HepG2 (cell line): ENCODE data around the gene HSDL2. TPM values are rescaled to one million over a fixed set of nuclear protein-coding genes. Genes with fewer than 3 reads are reported as not detected.

ENCODE experiments used
- ATAC-seq: fragments of 200-7000 bp; cut with Tn5 transposase; 3 replicates; pipeline ENCODE4 v1.9.1; 2020; ENCODE audit warnings: mild to moderate bottlenecking, moderate library complexity
- BruUV-seq: library from RNA; stranded (reverse); fragments of 400-500 nt; replicated peaks from 2 replicates; lab custom pipeline; 2021; lab: Mats Ljungman, UMichigan
- CTCF ChIA-PET: fragments of 300-600 bp; formaldehyde crosslinking; extraction: SDS; loops from one replicate; lab custom pipeline; 2021; ENCODE audit warnings: low total read pairs, inconsistent platforms, low intra/inter-chr PET ratio; lab: Yijun Ruan, JAX
- POLR2A ChIA-PET: fragments of 350-600 bp; sonication (Branson Sonifier 250); formaldehyde crosslinking; loops from one replicate; lab custom pipeline; 2020; ENCODE audit warnings: antibody characterized with exemption, inconsistent platforms; lab: Yijun Ruan, JAX
- DNase-seq: peaks from one replicate; pipeline ENCODE4 v3.0.0-alpha.2; 2015; ENCODE audit warnings: low spot score
- FAIRE-seq: peaks from 3 replicates; lab custom pipeline; 2011; peaks lifted over from hg19 to GRCh38; lab: Jason Lieb, UNC
- H2AFZ ChIP-seq: one replicate; pipeline ENCODE4 v1.6.1; 2011; ENCODE audit warnings: low read length, inconsistent platforms
- H3K27ac ChIP-seq: fragments of 300-600 bp; 3 replicates; pipeline ENCODE4 v1.8.0; 2011; ENCODE audit warnings: mixed run types, mild to moderate bottlenecking, mixed read lengths, low read length, inconsistent platforms; ENCODE audit not compliant: insufficient read depth; ENCODE audit errors: extremely low read length
- H3K27me3 ChIP-seq, 2 experiments: fragments of 200-600 bp in 1 of 2; 2 replicates in 1 of 2; 3 replicates in 1 of 2; pipeline versions ENCODE4 v1.6.0 to v1.8.0; 2011; ENCODE audit warnings: low read length in 2 of 2, mild to moderate bottlenecking in 2 of 2, moderate library complexity in 2 of 2, inconsistent platforms in 1 of 2; ENCODE audit not compliant: insufficient read depth in 2 of 2, control insufficient read depth in 1 of 2
- H3K36me3 ChIP-seq, 2 experiments: fragments of 200-600 bp in 1 of 2; replicated peaks in 1 of 2; 2 replicates in 1 of 2; 3 replicates in 1 of 2; pipeline versions ENCODE4 v1.5.1 to v1.8.0; 2011; ENCODE audit warnings: low read length in 2 of 2, inconsistent platforms in 1 of 2; ENCODE audit not compliant: insufficient read depth in 2 of 2, control insufficient read depth in 1 of 2
- H3K4me1 ChIP-seq: 2 replicates; pipeline ENCODE4 v1.5.1; 2012; ENCODE audit warnings: low read length, inconsistent platforms; ENCODE audit not compliant: insufficient read depth
- H3K4me2 ChIP-seq: 2 replicates; pipeline ENCODE4 v1.6.0; 2011; ENCODE audit warnings: low read depth, low read length, inconsistent platforms
- H3K4me3 ChIP-seq, 3 experiments: fragments of 200-600 bp in 1 of 3; sonication (generic), shearing (Covaris generic) in 1 of 3; replicated peaks in 1 of 3; 2 replicates each; pipeline ENCODE4 v1.5.1; 2011 to 2016; ENCODE audit warnings: low read length in 3 of 3, inconsistent platforms in 2 of 3, low read depth in 2 of 3, mild to moderate bottlenecking in 2 of 3, control low read depth in 1 of 3, mixed read lengths in 1 of 3; ENCODE audit not compliant: insufficient read depth in 1 of 3
- H3K79me2 ChIP-seq: one replicate; pipeline ENCODE4 v1.6.1; 2011; ENCODE audit warnings: low read length, inconsistent platforms; ENCODE audit not compliant: insufficient read depth
- H3K9ac ChIP-seq: 2 replicates; pipeline ENCODE4 v1.6.0; 2011; ENCODE audit warnings: mild to moderate bottlenecking, low read depth, low read length, inconsistent platforms; ENCODE audit not compliant: insufficient read depth
- H3K9me3 ChIP-seq: 2 replicates; pipeline ENCODE4 v1.5.1; 2012; ENCODE audit warnings: mild to moderate bottlenecking, low read length
- H4K20me1 ChIP-seq: 2 replicates; pipeline ENCODE4 v1.6.0; 2011; ENCODE audit warnings: inconsistent platforms, mild to moderate bottlenecking, low read length, moderate library complexity; ENCODE audit not compliant: insufficient read depth
- ZBTB38 ChIP-seq: sonication (generic); formaldehyde crosslinking; IDR thresholded peaks from 2 replicates; pipeline ENCODE4 v1.5.1; 2020; ENCODE audit warnings: mild to moderate bottlenecking, missing genetic modification reagents
- ZNF639 ChIP-seq: conservative IDR thresholded peaks from 2 replicates; pipeline ENCODE4 v1.6.1; 2018; ENCODE audit warnings: missing genetic modification reagents
- ZNF737 ChIP-seq: sonication (generic); formaldehyde crosslinking; IDR thresholded peaks from 2 replicates; pipeline ENCODE4 v1.5.0; 2020; ENCODE audit warnings: missing genetic modification reagents, mild to moderate bottlenecking, borderline replicate concordance
- ZNF770 ChIP-seq: sonication (generic); formaldehyde crosslinking; IDR thresholded peaks from 2 replicates; pipeline ENCODE4 v1.5.0; 2020; ENCODE audit warnings: mild to moderate bottlenecking, missing genetic modification reagents
- WGBS: methylation state at CpG from one replicate; pipeline ENCODE4 v1.1.6; 2017; ENCODE audit warnings: low lambda C conversion rate; 5-methylcytosine and 5-hydroxymethylcytosine counted together
- in situ Hi-C: cut with HindIII; loops from 2 replicates; pipeline ENCODE4 v1.10.0; 2017; ENCODE audit warnings: low pct_unique_long_range_greater_than_20kb; ENCODE audit not compliant: extremely low pct_ligation_motif_present
- intact Hi-C: fragments of 100-400 bp; cut with micrococcal nuclease; formaldehyde crosslinking; loops from one replicate; pipeline ENCODE4 v1.10.0; 2022; ENCODE audit not compliant: unreplicated experiment
- polyA plus RNA-seq, 8 experiments: library from polyadenylated mRNA; depleted of rRNA in 3 of 8; stranded (reverse) in 7 of 8; unstranded in 1 of 8; fragments of >200 nt; fragmentation: Illumina TruSeq in 4 of 8; extraction: Trizol in 4 of 8; gene quantifications; 2 replicates each; pipeline versions ENCODE4 v1.2.1 to v1.2.3, GENCODE V29; 2011 to 2016; ENCODE audit warnings: low read depth in 4 of 8, missing spikeins in 1 of 8, mixed read lengths in 1 of 8; ENCODE audit not compliant: insufficient read depth in 1 of 8
- total RNA-seq, 5 experiments: library from RNA; depleted of rRNA; stranded (reverse); fragments of >200 nt; fragmentation: Illumina TruSeq; extraction: Trizol; gene quantifications; 2 replicates each; pipeline ENCODE4 v1.2.3, GENCODE V29; 2016; ENCODE audit warnings: low read depth in 1 of 5
- TF ChIP-seq, protein P1 (sequence below): sonication (generic); formaldehyde crosslinking; IDR thresholded peaks from 2 replicates; pipeline ENCODE4 v1.4.0; 2020; ENCODE audit warnings: missing genetic modification reagents, low read depth, mild to moderate bottlenecking, borderline replicate concordance

HSDL2 gene
- total and polyA plus RNA-seq, 2 of the 13 experiments (the other 11 are each of a cell fraction or from before 2014, with no cell fraction given) = 55.3 to 80.2 TPM

DNA sequence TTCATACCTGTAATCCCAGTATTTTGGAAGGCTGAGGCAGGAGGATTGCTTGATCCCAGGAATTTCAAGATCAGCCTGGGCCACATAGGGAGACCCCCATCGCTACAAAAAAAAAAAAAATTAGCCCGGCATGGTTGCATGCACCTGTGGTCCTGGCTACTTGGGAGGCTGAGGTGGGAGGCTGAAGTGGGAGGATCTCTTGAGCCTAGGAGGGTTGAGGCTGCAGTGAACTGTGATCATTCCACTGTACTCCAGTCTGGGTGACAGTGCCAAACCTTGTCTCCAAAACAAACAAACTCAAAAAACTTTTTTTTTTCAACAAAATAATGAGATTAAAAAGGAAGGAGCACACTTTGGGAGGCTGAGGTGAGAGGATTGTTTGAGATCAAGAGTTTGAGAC, 120.9 kb downstream of the HSDL2 start:
- H3K79me2 ChIP-seq = peaks cover 90% of the 10 kb centered on the region
- peak; percentile 95 for TF ChIP-seq ZNF770
- TF ChIP-seq ZBTB38 (CRISPR knock-in tag) = no peak
- no peak overlapping the region for H3K9ac ChIP-seq
- H3K9me3 ChIP-seq = no peaks in the 10 kb centered on the region
- H3K36me3 ChIP-seq = peaks cover 0 to 1% of the 10 kb centered on the region in 2 experiments; a peak in 3 of 5 replicates
- WGBS = 97% methylated on average over 2 of the region's 2 CpGs
- peaks cover 77% of the 10 kb centered on the region for H3K4me1 ChIP-seq
- H3K27me3 ChIP-seq = no peaks in the 10 kb centered on the region
- H2AFZ ChIP-seq = no peak overlapping the region
- POLR2A ChIA-PET = no interaction called here
- no peak for ATAC-seq
- no TSS peak for BruUV-seq
- in situ Hi-C loops = no loop called here
- H3K4me2 ChIP-seq = no peak overlapping the region
- H3K27ac ChIP-seq = no peak overlapping the region
- CTCF ChIA-PET = no interaction called here
- no peak for DNase-seq
- no peak for FAIRE-seq
- H4K20me1 ChIP-seq = peaks cover 15% of the 10 kb centered on the region
- no peak overlapping the region for H3K4me3 ChIP-seq
- intact Hi-C loops = no loop called here

DNA sequence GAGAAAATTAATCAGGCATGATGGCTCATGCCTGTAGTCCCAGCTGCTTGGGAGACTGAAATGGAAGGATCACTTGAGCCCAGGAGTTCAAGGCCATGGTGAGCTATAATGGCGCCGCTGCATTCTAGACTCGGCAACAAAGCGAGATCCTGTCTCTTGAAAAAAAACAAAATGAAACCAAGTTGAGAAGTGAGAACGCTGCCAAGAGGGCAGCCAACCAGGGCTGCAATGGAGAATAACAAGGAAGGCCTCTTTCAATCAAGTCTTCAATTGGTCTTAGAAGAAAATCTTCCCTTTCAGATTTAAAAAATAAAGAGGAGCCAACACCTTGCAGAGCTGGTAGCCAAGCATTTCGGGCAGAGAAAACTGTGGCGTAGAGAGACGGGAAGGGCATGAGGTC, 121.4 kb downstream of the HSDL2 start:
- Histone ChIP-seq H3K4me3 (no peak overlapping the region), H3K79me2 (peaks cover 90% of the 10 kb centered on the region), H3K36me3 (peaks cover 0 to 1% of the 10 kb centered on the region in 2 experiments; a peak in 3 of 5 replicates), H3K4me1 (peaks cover 77% of the 10 kb centered on the region), H4K20me1 (peaks cover 13% of the 10 kb centered on the region), H3K27ac (no peak overlapping the region), H2AFZ (no peak overlapping the region), H3K9ac (no peak overlapping the region), H3K9me3 (no peaks in the 10 kb centered on the region), H3K27me3 (no peaks in the 10 kb centered on the region), H3K4me2 (no peak overlapping the region)
- FAIRE-seq = no peak
- in situ Hi-C loops (no loop called here), intact Hi-C loops (no loop called here)
- 96% methylated on average over 8 of the region's 8 CpGs for WGBS
- ChIA-PET CTCF (no interaction called here), POLR2A (no interaction called here)
- no peak for TF ChIP-seq ZNF639 (CRISPR knock-in tag)
- TF ChIP-seq, protein P1, sequence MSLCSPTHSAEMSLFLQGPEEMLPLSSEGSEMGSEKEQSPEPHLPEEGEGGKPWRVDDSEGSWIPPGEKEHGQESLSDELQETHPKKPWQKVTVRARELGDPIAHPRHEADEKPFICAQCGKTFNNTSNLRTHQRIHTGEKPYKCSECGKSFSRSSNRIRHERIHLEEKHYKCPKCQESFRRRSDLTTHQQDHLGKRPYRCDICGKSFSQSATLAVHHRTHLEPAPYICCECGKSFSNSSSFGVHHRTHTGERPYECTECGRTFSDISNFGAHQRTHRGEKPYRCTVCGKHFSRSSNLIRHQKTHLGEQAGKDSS (CRISPR knock-in tag) = no peak
- TF ChIP-seq ZNF737 = no peak
- no peak for ATAC-seq
- BruUV-seq = no TSS peak
- no peak for DNase-seq
